Activated CD4-positive, CD25-positive, alpha-beta regulatory T cell treated with anti-CD3 and anti-CD28 coated beads, Interleukin-2, amount 50 U/mL, for 16 hours (primary cell): ENCODE measurements around the gene RPL35.

Experiments used
- DNase-seq: peaks from one replicate; pipeline ENCODE4 v3.0.0-alpha.2; 2020; ENCODE audit warnings: low read depth, low spot score

The RPL35 gene

GRCh38 chr9:124820698-124821623 is 40.8 kb downstream of the RPL35 start:
- no peak for DNase-seq

GRCh38 chr9:124818431-124819281 is 43.1 kb downstream of the RPL35 start:
- DNase-seq, result no peak

- no peak for DNase-seq
These were observed 46.2 kb downstream of the RPL35 start for GRCh38 chr9:124815601-124816000.

- no peak for DNase-seq
These were observed 47.6 kb downstream of the RPL35 start for GRCh38 chr9:124814164-124814535.

- no peak for DNase-seq
These were observed 48.1 kb downstream of the RPL35 start for GRCh38 chr9:124813501-124814163.

GRCh38 chr9:124813041-124813440 is 48.7 kb downstream of the RPL35 start:
- no peak for DNase-seq

GRCh38 chr9:124812441-124812876 is 49.3 kb downstream of the RPL35 start:
- DNase-seq, result no peak

- DNase-seq, result no peak
These were observed 50.9 kb downstream of the RPL35 start for GRCh38 chr9:124810663-124811355.

GRCh38 chr9:124809741-124810500 is 51.8 kb downstream of the RPL35 start:
- DNase-seq, result no peak

GRCh38 chr9:124809211-124809610 is 52.5 kb downstream of the RPL35 start:
- no peak for DNase-seq

- DNase-seq, result no peak
These were observed 53.4 kb downstream of the RPL35 start for GRCh38 chr9:124808246-124808956.
